PC-3 (cell line): Measurements from ENCODE around the gene TMEM147.

Experiments
- CTCF ChIP-seq: fragments of 300-600 bp; sonication (generic); conservative IDR thresholded peaks from 2 replicates; pipeline ENCODE4 v1.5.1; 2017; ENCODE audit warnings: antibody characterized with exemption, low read depth, mild to moderate bottlenecking, low read length
- EZH2 ChIP-seq: fragments of 300-600 bp; sonication (generic); IDR thresholded peaks from one replicate; pipeline ENCODE4 v1.6.1; 2017; ENCODE audit warnings: antibody characterized with exemption, mild to moderate bottlenecking, low read length; ENCODE audit not compliant: unreplicated experiment

- TF ChIP-seq CTCF (no peak), EZH2 (no peak)
Observed at GRCh38 chr19:35561436-35561835, 16.0 kb downstream of the TMEM147 start.
